Embryonic facial prominence (tissue), 1 donor: ENCODE results near the gene TWIST2.

Experiments
- DNase-seq: peaks from one replicate; pipeline ENCODE4 v3.0.0-alpha.2; 2016; ENCODE audit errors: extremely low spot score

Gene TWIST2

DNA sequence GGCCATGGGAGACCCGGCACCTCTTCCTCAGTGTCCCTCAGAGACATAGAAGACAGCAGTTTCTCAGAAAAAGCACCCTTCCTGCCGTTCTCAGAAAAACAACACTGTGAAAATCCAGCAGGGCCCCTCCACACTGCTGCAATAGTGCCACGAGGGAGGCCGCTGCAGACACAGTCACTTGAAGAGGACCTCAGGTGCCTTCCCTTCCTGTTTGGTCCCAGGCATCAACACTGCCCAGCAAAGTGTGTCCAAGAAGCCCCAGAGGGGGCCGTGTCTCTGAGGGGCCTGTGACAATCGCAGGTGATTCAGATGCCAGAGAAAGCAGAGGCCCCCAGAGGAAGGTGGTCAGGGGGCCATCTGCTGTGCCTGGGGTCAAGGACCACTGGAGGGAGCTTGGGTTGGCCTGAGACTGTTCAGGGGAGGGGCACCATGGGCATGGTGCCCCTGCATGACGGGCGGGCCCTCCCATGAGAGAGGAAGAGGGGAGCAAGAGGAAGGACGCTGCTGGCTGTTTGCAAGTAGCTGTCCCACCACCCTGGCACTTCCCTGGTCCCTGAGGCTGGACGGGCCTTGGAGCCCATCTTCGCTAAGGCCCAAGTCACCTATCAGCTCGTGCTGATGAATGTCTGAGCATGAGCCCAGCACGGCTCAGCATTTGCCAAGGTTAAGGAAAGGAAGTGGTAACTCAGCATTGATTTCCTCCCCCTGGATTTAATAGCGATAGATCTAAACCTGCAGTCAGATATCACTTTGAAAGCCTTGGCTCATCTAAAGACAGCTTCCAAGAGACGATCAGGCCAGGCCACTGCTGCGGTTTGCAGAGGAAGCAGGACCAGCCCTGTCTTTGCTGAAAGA is 9.1 kb downstream of the TWIST2 start:
- DNase-seq: no peak

DNA sequence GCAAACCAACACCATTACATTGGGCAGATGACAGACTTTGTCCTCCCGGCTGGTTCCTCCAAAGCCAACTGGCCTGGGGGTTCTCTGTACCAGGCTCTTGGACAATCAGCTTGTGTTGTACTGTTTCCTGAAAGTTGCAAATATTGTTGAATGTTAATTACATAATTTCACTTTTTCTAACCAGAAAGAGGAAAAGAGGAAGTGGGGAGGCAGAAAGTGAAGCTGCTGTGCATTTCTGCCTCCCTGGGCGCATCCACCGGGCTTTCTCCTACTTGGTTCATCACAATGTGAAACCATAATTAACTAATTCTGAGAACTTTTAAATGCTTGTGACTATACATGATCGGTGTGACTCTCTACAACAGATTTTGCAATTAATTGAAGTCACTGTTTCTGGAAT is 10.1 kb downstream of the TWIST2 start:
- no peak for DNase-seq

DNA sequence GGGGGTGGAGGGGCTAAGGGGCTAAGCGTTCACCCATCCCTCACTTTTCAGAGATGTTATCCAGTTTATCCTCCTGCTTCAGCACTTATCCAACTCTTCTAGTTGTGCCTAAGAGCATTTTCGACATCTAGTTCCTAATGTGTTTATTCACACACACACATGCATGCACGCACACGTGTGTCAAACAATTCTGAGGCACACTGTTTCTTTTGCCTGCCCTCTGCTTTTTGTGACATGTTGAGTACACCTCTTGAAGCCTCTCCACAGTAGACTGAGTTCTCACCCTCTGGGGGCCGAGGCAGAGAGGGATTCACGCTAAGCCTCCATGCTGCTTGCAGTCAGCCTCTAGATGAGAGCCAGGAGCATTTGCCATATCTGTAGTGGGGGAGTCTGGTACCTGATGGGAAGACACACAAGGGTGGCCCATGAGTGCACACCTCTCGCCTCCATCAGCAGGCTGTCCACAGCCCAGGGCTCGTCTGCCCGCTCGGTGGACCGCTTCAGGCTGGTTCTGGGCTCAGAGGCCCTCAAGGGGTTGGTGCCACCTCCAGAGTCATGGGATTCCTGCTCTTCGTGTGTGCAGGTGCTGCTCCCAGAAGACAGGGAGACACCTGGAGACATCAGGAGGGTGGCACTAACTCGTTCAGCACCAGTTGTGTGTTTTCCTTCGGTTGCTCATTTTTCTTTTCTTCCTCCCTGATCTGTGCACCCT is 11.9 kb downstream of the TWIST2 start:
- no peak for DNase-seq

DNA sequence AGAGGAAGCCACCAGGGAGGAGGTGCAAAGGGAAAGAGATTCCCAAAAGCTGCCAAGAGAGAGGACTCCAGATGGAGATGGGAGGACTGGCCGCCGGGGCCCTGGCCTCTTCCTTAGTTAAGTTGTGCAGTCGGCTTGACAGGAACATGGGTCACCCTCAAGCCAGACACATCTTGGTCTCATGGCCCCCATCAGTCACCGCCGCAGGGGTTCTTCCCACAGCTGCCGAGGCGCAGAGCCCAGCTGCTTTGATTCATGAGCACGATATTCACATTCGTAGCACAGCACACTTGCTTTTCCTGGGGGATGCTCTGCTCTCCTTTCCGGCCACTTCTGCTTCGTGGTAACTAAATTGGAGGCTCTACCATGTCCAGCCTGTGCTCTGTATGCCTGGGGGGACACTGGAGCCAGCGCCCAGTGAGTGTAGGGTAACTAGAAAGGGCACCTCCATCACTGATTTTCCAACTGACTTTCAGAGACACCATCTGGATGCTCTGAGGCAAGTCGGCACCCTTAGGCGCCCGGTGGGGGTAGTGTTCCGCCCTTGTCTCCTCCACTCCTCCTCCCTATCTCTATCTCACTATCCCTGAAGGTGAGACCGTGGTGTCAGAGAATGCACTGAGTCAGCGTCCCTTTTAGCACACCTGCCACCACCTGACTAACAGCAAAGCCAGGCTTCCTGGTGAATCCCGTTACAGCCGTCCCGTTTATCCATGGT is 13.3 kb downstream of the TWIST2 start:
- DNase-seq: no peak

DNA sequence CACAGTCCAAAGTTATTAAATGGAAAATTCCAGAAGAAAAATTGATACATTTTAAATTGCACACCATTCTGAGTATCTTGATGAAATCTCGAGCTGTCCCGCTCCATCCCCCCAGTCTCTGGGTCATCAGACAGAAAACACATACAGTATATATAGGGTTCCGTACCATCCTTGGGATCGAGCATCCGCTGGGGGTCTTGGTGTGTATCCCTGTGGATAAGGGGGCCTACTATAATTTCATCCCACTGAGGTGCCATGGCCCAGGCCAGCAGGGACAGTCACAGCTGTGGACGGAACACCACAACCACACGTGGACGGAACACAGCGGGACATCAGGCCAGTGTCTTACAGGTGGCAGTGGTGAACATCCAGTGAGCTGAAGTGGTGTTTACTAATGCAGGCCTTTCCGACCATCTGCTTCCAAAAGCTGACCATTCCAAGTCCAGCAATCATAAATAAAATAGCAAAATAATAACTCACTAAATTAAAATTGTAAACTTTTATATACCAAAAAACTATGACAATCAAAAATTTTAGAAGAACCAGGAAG is 14.0 kb downstream of the TWIST2 start:
- no peak for DNase-seq

DNA sequence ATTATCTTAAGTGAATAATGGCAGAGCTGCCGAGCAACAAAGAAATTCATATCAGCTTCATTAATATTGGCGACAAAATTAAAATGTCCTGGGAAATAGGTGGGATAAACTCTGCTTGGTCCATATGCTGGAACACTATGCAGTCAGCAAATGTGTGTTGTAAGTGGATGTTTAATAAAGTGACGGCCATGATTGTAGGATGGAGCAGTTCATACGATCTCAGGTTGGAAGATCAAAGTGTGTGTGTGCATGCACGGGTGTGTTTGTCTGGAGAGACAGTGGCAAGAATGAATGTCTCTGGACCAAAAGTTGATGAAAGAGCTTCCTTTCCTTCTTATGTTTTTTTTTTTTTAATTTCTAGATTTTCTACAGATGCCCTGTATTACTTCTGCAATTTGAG is 14.8 kb downstream of the TWIST2 start:
- DNase-seq: no peak

DNA sequence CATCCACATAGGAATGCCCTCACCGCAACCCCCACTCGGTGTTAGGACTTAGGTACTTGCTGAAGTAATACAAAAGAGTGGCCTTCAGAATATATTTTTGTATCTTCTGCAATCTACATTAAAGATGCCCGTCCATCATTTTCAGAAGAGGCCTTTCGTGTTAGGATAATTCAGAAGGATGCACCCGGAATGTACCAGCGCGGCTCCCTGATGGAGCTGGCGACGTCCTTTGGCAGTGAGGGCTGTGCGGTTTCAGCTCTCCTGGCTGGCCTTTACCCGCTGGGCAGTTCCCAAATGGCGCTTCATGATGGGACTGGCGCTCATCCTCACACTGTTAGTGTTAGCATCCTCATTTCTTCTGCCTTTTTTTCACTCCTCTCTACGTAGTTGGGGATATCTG is 15.3 kb downstream of the TWIST2 start:
- DNase-seq: no peak

DNA sequence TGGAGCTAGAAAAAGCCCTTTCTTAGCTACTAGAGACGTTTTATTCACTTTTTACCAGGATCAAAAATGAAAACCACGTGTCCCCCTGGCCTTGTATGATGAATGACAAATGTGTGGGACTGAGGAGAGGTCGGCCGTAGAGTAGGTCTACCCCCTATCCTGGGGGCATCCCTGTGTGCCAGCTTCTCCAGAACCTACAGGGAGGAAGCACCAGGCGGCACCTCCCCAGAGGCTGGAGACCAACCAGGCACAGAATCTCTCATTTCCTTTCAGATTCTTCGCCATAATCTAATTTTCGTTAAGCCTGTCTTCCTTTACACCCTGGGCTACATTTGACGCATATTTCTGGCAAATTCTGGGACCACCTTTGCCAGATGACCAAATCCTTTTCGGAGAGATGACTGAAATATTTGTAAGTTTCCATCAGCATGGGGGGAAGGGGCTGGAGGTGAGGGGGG is 15.9 kb downstream of the TWIST2 start:
- no peak for DNase-seq

DNA sequence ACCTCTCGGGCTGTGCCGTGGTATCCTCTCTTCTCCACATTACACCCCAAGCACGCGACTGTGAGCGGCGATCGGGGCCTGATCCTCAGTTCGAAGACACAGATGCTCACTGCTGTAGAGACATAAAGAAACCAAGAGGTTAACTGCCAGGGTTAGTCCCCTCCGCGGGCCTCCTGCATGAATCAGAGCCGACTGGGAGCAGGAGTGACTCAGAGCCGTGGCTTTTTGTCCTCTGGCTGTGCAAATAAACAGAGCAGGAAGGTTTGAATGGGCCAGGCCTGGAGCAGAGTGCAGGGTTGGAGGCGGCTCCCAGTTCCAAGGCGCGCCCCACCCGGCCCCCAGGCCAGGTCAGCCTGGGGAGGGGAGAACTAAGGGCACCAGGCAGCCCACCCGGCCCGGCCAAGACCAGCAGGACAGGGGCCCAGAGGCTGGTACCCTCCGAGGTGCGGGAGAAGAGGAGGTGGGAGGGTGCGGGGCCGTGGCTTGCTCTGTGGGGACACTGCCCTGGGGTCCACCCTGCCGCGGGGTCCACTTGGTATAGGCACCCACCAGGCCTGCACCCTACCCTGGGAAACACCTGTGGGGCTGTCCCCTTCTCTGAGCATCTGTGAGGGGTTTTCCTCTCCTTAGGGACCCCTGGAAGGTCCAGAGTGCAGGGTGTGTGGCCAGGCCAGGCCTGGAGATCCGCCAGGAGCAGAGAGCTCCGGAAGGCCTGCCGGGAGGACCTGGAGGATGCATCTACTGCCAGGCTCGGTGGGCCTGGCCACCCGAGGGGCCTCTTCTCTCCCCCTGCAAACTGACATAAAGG is 16.5 kb downstream of the TWIST2 start:
- DNase-seq: peak; percentile 62

DNA sequence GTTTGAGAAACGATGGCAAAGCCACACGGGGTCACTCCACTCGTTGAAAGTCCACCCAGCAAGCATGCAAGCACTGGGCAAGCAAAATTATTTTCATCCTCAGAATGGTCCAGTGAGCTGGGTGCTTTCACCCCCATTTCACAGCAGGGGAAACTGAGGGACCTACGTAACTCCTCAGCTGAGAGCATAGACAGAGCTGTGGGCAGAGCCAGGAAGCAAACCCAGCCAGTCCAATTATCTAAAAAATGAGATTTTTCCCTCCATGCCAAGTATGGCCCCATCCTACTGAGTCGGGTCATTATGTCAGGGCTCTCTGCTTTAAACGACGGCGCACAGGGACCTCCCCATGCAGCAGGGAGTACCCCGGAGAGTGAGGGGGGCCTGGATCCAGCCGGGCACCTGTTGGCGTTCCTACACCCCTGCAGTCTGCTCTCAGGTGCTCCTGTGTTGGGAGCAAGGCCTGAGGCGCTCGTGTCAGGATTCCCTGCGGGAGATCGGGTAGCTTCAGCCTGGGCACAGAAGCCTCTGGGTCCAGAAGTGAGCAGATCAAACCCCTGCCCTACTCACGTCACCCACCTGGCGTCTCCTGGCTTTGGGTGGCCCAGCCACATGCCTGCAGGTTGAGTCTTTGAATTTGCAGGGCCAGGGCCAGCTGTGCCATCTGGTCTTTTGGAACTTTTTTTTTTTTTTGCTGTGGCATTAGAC is 17.3 kb downstream of the TWIST2 start:
- DNase-seq: no peak

DNA sequence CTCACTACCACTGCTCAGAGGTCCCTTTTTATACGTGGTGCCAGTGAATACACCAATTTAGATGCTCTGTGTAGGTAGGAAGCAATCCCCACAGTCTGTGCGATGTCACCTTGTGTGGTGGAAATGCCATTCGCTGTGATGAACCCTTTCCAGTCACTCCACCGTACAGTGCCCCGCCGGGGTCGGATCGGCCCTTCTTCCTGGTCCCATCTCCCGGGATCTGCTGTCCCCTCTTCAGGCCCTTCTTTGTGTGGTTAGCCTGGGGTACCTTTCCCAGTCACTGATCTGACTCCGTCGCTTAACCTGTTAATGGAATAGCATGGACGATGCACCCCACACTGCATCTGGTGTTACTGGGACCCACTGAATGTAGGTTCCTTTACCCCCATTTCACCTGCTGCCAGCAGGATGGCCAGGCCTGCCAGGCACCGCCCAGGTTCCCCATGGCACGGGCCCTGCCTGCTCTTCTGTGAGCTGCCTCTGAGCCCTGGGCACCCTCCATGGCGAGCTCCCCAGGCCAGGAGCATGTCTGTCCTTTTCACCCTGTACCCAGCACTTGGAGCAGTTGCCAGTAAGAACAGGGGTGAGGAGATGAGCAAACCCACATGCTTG is 18.0 kb downstream of the TWIST2 start:
- no peak for DNase-seq

DNA sequence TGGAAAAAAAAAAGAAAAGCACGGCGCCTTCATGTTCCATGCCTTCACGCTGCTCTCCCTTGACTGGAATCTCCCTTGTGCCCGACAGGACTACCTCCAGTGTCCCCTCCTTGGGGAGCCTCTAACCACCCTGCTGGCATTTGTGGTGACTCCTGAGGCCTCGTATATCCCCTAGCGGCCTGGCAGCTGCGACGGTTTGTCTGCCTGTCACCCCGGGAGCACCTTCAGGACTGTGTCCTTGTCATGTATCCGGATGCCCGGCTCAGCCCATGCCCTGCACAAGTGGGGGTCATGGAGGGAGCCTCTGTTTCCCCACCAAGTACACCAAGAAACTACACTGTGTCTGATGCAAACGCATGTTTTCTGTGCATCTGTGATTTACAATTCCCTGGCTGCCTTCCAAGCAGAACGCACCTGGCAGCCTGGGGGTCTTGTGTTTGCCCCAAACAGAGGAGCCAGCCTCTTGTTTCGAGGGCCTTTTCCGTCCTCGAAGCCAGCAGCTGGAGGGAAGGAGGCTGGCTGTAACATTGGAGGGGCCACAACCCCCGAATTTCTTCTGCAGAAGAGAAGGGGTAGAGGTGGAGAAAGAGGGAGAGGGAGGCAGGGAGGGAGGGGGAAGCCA is 18.9 kb downstream of the TWIST2 start:
- DNase-seq: no peak

DNA sequence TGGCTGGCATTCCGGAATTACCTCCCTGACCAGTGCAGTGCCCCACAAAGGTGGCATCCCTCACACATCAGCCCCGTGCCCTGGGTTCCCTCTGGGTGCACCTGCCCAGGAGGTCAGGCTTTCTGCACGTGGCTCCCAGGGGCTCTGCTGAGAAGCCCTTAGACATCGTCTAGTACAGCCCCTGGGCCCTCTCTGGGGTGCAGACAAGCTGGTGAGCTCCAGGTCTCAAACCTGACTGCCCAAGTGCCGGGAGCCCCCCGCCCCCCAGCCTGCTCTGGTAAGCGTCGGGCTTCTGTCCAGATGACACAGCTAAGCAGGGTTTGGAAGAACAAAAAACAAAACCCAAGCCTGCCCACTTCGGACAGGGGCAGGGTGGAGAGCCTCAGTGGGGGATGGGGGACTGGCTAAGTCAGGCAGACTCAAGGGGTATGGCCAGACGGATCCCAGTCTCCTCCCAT is 20.2 kb downstream of the TWIST2 start:
- DNase-seq: no peak

DNA sequence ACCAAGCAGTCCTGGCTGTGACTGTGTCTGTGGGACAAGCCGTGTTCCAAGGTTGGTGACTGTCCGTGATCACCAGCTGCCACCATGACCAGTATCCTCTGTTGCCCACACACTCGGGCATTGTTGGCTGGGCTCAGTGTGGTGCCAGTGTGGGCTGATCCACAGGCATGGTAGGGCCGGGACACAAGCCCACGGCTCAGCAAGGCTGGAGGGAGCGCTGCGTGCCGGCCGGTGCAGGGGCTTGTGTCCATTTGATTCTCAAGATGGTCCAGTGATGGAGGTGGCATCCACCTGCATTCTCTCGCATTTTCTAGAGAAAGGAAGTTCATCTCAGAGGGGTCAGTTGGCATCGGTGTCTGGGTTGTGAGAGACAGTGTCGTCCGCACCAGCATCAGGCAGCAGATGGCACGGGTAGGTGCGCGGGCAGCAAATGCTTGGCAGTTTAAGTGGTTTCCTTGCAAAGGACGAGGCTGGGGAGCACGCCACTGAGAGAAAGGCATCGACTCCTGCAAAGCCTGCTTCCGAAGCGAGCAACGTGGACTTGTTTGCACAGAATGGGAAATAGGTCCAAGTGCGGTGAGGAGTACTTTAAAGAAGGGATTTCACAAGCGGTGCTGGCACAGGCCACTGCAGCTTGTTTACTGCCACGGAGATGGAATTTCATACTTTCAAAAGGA is 20.9 kb downstream of the TWIST2 start:
- no peak for DNase-seq

DNA sequence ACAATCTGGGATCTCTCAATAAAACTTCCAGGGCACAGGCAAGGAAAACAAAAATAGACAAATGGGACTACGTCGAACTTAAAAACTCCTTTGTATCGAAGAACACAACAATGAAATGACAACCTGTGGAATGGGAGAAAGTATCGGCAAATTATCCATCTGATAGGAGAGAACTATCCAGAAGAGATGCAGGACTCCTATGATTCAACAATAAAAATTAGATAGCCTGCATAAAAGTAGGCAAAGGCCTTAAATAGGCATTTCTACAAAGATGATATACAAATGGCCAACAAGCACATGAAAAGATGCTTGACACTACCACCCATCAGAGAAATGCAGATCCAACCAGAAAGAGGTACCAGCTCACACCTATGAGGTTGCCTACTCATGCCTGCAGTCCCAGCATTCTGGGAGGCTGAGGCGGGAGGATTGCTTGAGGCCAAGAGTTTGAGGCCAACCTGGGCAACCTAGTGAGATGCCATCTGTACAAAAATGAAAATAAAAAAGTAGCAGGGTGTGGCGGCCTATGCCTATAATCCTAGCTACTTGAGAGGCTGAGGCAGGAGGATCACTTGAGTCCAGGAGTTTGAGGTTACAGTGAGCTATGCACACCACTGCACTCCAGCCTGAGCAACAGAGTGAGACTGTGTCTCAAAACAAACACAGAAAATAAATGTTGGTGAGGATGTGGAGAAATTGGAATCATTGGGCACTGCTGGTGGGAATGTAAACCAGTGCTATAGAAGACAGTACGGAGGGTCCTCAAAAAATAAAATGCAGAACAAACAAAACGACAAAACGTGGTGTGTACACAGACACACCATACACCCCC is 21.6 kb downstream of the TWIST2 start:
- no peak for DNase-seq

DNA sequence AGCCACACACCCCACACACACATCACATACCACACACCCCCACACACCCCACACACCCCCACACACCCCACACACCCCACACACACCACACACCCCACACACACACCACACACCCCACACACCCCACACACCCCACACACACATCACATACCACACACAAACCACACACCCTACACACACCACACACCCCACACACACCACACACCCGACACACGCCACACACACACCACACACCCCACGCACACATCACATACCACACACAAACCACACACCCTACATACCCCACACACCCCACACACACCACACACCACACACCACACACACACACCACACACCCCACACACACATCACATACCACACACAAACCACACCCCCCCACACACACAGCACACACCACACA is 22.4 kb downstream of the TWIST2 start:
- DNase-seq: no peak

DNA sequence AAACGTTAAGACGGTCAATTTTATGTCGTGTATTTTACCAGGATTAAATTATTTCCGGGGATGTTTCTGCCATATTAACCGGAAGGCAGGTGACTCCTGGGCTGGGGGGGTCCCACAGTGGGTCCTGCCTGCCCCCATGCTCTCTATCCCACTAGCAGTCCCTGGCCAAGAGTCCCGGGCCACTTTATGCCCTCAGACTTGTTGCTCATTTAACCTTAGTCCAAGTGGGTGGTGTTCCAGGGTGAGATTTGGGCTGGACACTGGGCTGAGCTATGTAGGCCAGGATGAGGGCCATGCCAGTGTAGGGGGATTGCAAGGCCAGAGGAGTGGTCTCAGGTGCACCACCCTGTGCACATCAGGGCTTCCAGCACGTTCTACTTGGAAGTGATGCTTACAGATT is 24.1 kb downstream of the TWIST2 start:
- DNase-seq: no peak
